GM18499 (cell line): Measurements from ENCODE around the gene ARL17B.
"Not testable (repeated sequence)": the region's sequence is repeated elsewhere in the genome, so short reads cannot be mapped to it uniquely, and the experiment has no call there.

Experiments used
- ATAC-seq: cut with Tn5 transposase; IDR thresholded peaks from one replicate; pipeline ENCODE4 v1.9.1; 2021; ENCODE audit warnings: moderate number of reproducible peaks; ENCODE audit not compliant: insufficient read depth, unreplicated experiment

ARL17B gene

GRCh38 chr17:46291618-46292017, 69.9 kb downstream of the ARL17B start:
- ATAC-seq: not testable (repeated sequence)

DNA sequence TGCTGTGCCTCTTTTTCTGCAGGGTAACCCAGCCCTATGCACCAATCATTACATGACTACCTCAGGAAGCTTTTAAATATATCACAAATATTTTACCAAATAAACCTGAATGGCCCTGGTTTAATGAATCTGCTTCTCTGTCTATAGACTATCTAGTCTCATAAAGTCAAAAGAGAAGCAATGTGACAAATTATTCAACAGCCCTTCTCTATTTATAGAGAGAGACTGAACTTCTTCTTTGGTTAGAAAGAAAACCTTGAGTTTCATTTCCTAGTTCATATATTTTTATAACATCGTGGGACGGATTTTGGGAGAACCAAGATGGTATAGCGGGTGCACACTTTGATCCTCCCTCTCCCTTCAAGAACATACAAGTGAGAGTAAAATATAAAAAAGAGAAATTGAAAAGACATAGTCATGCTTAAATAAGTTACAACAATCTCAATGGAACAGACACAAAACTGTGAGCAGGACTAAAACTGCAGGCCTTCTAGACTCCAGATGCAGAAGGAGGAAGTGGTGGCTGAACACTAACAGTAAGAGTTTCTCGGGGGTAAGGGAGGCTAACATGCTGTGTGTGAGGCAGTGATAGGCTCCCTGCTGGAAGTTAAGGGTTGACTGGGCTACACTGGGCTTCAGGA, 70.5 kb downstream of the ARL17B start:
- peak; percentile 79 for ATAC-seq

- not testable (repeated sequence) for ATAC-seq
Measured at GRCh38 chr17:46287587-46287986, 74.0 kb downstream of the ARL17B start.

GRCh38 chr17:46286764-46287221, 74.8 kb downstream of the ARL17B start:
- ATAC-seq: not testable (repeated sequence)

- ATAC-seq: not testable (repeated sequence)
Measured at GRCh38 chr17:46285500-46285899, 76.1 kb downstream of the ARL17B start.

DNA sequence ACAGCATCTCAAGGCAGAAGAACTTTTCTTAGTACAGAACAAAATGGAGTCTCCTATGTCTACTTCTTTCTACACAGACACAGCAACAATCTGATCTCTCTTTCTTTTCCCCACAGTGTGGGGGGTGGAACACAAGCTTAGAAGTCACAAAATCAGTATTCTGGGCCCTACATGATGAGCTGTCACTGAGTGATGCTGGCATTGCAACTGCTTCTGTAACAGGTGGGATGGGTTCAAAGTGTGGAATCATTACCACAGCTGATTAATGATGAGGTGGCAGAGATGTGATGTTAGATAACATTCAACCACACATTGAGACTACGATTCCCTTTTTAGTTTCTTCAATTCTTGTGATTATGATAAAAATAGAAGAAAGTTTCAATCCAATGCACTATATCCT, 77.1 kb downstream of the ARL17B start:
- not testable (repeated sequence) for ATAC-seq

DNA sequence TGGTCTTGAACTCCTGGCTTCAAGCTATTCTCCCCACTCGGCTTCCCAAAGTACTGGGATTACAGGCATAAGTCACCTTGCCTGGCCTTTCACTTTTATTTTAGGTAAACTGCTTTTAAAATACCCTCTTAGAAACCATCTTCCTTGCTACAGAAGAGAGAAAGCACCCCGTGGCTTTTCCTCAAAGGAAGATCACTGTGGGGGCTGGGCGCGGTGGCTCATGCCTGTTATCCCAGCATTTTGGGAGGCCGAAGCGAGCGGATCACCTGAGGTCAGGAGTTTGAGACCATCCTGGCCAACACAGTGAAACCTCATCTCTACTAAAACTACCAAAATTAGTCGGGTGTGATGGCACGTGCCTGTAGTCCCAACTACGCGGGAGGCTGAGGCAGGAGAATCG, 78.9 kb downstream of the ARL17B start:
- ATAC-seq: not testable (repeated sequence)

DNA sequence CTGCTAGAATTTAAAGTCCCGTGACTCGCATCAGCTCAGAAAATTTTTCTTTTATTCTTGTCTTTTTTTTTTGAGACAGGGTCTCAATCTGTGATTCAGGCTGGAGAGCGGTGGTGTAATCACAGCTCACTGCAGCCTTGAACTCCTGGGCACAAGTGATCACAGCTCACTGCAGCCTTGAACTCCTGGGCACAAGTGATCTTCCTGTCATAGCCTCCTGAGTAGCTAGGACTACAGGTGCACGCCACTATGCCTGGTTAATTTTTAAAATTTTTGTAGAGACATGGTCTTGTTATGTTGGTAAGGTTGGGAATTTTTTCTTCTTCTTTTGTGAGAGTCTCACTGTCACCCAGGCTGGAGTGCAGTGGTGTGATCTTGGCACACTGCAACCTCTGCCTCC, 80.2 kb downstream of the ARL17B start:
- not testable (repeated sequence) for ATAC-seq

GRCh38 chr17:46276728-46277479, 84.7 kb downstream of the ARL17B start:
- ATAC-seq: not testable (repeated sequence)

DNA sequence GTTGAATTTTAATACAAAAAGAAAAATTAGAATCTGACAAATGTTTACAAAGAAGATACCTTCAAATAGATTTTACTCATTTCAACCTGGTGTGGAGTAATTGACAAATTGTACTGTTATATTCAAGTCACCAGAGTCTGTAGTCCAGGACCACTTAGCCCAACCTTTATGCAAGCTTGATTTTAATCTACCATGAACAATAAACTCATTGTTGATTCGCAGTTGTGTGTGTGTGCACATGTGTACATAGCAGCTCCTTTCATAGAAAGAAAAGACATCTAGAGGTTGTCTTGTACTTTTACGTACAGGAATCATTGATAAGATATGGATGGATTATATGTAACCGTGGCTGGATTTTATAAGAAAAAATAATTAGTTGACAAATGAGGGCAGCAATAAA, 87.3 kb downstream of the ARL17B start:
- ATAC-seq: no peak

GRCh38 chr17:46273541-46274236, 87.9 kb downstream of the ARL17B start:
- no peak for ATAC-seq

GRCh38 chr17:46270032-46270431, 91.5 kb downstream of the ARL17B start:
- no peak for ATAC-seq

DNA sequence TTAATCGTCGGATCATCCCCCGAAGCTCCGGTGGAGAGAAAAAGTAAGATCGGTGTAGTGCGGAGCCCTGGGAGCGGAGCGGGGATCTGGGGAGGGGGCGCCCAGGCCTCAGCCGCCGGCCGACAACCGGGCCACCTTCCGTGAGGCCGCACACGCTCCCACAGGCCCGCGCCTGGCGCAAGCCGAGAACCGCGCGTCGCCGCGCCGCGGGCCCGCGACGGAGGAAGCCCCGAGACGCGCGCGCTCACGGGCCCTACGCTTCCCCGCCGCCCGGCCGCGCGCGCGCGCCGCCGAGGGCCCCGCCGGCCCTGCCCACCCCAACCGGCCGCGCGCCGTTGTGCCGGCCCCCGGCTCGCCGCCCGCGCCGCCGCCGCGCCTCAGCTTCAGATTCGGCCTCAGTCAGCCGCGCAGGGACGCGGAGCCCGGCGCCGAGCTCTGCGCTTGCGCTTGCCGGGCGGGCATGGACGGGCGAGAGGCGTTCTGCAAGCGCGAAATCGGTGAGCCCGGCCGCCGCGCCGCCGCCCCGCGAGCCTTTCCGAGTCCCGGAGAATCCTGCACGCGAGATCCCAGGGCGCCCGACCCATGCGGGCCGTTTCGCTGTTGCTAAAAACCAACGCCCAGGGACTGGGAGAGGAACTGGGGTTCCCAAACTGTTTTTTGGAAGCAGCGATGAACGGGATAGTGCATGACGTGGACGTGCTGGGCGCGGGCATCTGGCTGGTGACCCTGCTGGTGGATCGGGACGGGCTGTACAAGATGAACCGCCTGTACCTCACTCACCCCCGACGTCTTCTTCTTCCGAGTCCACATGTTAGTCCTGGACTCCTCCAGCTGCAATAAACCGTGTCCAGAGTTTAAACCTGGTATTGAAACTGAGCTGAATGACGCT, 94.7 kb downstream of the ARL17B start:
- ATAC-seq: no peak

GRCh38 chr17:46266063-46266655, 95.4 kb downstream of the ARL17B start:
- ATAC-seq: not testable (repeated sequence)

DNA sequence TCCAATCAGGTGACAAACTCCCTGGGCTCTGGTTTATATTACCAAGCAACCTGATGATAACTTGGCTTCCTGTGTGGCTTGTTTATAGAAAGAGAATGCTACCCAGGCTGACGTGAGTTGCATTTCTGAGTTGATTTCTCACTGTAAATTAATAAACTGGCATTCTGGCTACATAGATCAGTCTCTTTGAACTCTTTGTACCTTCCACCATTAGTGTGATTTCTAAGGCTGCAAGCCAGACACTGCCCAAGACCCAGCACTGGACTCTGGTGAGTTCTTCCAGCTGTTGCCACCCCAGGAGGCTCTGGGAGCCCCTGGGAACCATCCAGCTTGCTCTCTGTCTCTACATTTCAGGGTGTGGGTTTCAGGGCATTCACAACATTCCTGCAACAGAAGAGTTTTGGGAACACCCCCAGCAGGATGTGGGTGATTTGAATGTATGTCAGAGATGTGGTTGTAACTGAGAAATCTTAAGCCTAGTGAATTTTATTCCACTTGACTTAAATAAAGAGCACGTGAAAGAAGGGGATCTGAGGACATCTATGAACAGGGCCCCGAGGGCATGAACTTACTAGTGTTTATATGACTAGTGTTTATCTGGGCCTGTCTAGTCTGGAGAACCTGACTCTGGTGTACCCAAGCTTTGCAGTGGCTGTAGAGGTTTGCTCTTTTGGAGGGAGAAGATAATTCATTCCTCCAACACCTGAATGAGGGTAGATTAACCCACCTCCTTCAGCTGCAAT, 96.9 kb downstream of the ARL17B start:
- ATAC-seq: no peak

- no peak for ATAC-seq
Measured at GRCh38 chr17:46262271-46262670, 99.3 kb downstream of the ARL17B start.

DNA sequence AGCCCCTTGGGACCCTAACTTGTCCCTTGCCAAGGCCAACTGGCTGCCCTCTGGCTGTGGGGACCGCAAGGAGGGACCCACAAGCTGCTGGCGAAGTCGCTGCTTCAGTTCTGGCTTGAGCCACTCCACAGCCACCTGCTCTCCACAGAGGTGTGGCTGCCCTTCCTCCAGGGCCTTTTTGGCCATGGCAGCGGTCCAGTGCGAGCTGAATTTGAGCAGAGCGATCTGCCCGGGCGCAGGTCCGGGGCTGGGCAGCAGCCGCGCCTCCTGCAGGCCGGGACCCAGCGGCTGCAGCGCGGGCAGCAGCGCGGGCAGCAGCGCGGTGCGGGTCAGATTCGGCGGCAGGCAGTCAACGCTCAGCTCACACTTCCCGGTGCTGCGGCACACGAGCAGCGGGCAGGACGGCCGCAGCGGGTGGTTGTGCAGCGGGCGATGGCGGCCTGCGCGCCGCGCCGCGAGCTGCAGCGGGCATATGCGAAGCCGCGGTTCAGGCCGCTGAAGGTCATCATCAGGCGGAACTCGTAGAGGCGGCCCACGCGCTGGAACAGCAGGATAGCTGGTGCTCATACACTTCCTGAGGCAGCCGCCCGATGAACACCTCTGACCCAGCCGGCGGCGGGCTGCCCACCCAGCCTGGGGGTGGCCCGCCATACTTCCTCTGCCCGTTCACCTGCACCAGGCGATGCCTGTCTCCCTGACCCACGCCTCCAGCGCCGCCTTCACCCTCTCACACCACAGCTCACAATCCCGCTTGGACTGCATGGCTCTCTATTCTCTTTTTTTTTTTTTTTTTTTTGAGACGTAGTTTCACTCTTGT, 101.5 kb downstream of the ARL17B start:
- ATAC-seq: not testable (repeated sequence)

- not testable (repeated sequence) for ATAC-seq
Measured at GRCh38 chr17:46256369-46256768, 105.2 kb downstream of the ARL17B start.
